ENCODE data around the gene APOL1. TPM values are rescaled to one million over a fixed set of nuclear protein-coding genes. Genes with fewer than 3 reads are reported as not detected.

APOL1 gene
- total RNA-seq, 6 donors from 2014 or later: 31.9 to 90.5 (median 52.0) TPM

GRCh38 chr22:36282328-36282831 is 29.4 kb downstream of the APOL1 start:
- no peak for TF ChIP-seq EP300 (IDR thresholded peaks at IDR 0.05)
- no peak for TF ChIP-seq CTCF (IDR thresholded peaks at IDR 0.05)
- no peak for TF ChIP-seq POLR2A (IDR thresholded peaks at IDR 0.05)
- TF ChIP-seq POLR2AphosphoS5 (IDR thresholded peaks at IDR 0.05): no peak
- peaks cover 62 to 86% (median 69%) of the 10 kb centered on the region in 4 donors for H3K36me3 ChIP-seq
- H3K4me1 ChIP-seq: peaks cover 6 to 15% (median 13%) of the 10 kb centered on the region in 4 donors
- ATAC-seq (ENCODE audit: low FRiP score in 2 of 2) (no peak), DNase-seq (peak in 1 of 2 donors; percentile 81)
- H3K4me3 ChIP-seq: no peak overlapping the region
- no peak overlapping the region for H3K27ac ChIP-seq
- 89 to 93% methylated on average over 23 to 24 of the region's 24 CpGs for WGBS, 2 donors
- H3K9me3 ChIP-seq: no peaks in the 10 kb centered on the region
- H3K27me3 ChIP-seq: no peaks in the 10 kb centered on the region

GRCh38 chr22:36284171-36284571 is 31.2 kb downstream of the APOL1 start:
- H3K4me1 ChIP-seq: peaks cover 2 to 15% (median 10%) of the 10 kb centered on the region in 4 donors
- TF ChIP-seq EP300 (IDR thresholded peaks at IDR 0.05): no peak
- TF ChIP-seq POLR2AphosphoS5 (IDR thresholded peaks at IDR 0.05): no peak
- no peak for TF ChIP-seq POLR2A (IDR thresholded peaks at IDR 0.05)
- TF ChIP-seq CTCF (IDR thresholded peaks at IDR 0.05): no peak
- WGBS, 2 donors: 98% methylated on average over 12 to 24 of the region's 24 CpGs
- no peaks in the 10 kb centered on the region for H3K9me3 ChIP-seq
- no peaks in the 10 kb centered on the region for H3K27me3 ChIP-seq
- no peak overlapping the region for H3K4me3 ChIP-seq
- peak in 1 of 2 donors; percentile 82 for DNase-seq
- no peak for ATAC-seq (ENCODE audit: low FRiP score in 2 of 2)
- peaks cover 77 to 100% (median 86%) of the 10 kb centered on the region in 4 donors for H3K36me3 ChIP-seq
- H3K27ac ChIP-seq: no peak overlapping the region

GRCh38 chr22:36285017-36285416 is 32.1 kb downstream of the APOL1 start:
- peaks cover 0 to 16% (median 14%) of the 10 kb centered on the region in 4 donors for H3K4me1 ChIP-seq
- 79 to 92% methylated on average over 5 to 10 of the region's 12 CpGs for WGBS, 2 donors
- H3K4me3 ChIP-seq: no peak overlapping the region
- H3K9me3 ChIP-seq: no peaks in the 10 kb centered on the region
- DNase-seq (peak in 1 of 2 donors; percentile 29), ATAC-seq (ENCODE audit: low FRiP score in 2 of 2) (no peak)
- H3K27ac ChIP-seq: peak overlapping the region in 1 of 4 donors; percentile 58
- peaks cover 82 to 100% (median 95%) of the 10 kb centered on the region in 4 donors for H3K36me3 ChIP-seq
- no peak for TF ChIP-seq POLR2A (IDR thresholded peaks at IDR 0.05)
- no peak for TF ChIP-seq EP300 (IDR thresholded peaks at IDR 0.05)
- no peak for TF ChIP-seq POLR2AphosphoS5 (IDR thresholded peaks at IDR 0.05)
- TF ChIP-seq CTCF (IDR thresholded peaks at IDR 0.05): no peak
- H3K27me3 ChIP-seq: no peaks in the 10 kb centered on the region

GRCh38 chr22:36285545-36285944 is 32.6 kb downstream of the APOL1 start:
- no peak overlapping the region for H3K4me3 ChIP-seq
- no peak for ATAC-seq (ENCODE audit: low FRiP score in 2 of 2)
- TF ChIP-seq POLR2A (IDR thresholded peaks at IDR 0.05): no peak
- no peak for TF ChIP-seq POLR2AphosphoS5 (IDR thresholded peaks at IDR 0.05)
- TF ChIP-seq EP300 (IDR thresholded peaks at IDR 0.05): no peak
- TF ChIP-seq CTCF (IDR thresholded peaks at IDR 0.05): no peak
- H3K9me3 ChIP-seq: no peaks in the 10 kb centered on the region
- H3K27me3 ChIP-seq: no peaks in the 10 kb centered on the region
- no peak for DNase-seq
- H3K36me3 ChIP-seq: peaks cover 82 to 100% (median 94%) of the 10 kb centered on the region in 4 donors
- H3K4me1 ChIP-seq: peaks cover 0 to 16% (median 14%) of the 10 kb centered on the region in 4 donors
- peak overlapping the region; percentile 28 to 58 (median 55) for H3K27ac ChIP-seq
- 95 to 98% methylated on average over 18 to 20 of the region's 21 CpGs for WGBS, 2 donors

Data from upper lobe of left lung (tissue), 6 donors.